Measurements from ENCODE around the gene NTM.

The NTM gene

DNA sequence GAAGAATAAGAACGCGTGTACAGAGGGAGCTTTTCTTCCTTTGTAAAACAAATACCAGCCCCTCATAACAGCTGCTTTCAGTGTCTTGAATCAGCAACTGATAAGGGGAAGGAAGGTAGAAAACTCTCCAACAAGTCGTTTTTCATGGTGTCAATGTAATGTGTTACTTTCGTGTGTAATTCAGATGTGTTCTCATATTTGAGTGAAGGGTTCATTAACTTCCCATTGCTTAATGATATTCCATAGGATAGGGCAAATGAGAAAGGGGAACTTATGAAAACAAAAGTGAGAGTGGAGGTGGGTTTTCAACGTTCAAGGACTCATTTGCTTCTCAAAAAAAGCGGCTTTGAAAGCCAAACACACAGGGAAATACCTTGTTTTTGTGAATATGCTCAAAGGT lies 452.1 kb downstream of the NTM start:
- TF ChIP-seq, protein P1, sequence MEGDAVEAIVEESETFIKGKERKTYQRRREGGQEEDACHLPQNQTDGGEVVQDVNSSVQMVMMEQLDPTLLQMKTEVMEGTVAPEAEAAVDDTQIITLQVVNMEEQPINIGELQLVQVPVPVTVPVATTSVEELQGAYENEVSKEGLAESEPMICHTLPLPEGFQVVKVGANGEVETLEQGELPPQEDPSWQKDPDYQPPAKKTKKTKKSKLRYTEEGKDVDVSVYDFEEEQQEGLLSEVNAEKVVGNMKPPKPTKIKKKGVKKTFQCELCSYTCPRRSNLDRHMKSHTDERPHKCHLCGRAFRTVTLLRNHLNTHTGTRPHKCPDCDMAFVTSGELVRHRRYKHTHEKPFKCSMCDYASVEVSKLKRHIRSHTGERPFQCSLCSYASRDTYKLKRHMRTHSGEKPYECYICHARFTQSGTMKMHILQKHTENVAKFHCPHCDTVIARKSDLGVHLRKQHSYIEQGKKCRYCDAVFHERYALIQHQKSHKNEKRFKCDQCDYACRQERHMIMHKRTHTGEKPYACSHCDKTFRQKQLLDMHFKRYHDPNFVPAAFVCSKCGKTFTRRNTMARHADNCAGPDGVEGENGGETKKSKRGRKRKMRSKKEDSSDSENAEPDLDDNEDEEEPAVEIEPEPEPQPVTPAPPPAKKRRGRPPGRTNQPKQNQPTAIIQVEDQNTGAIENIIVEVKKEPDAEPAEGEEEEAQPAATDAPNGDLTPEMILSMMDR (IDR thresholded peaks at IDR 0.05; ENCODE audit: low read depth, low read length), result no peak
- H3K4me3 ChIP-seq (ENCODE audit: low read depth, low read length), result no peak overlapping the region

- TF ChIP-seq, protein P1 (IDR thresholded peaks at IDR 0.05; ENCODE audit: low read depth, low read length), result no peak
- no peak overlapping the region for H3K4me3 ChIP-seq (ENCODE audit: low read depth, low read length)
Measured at GRCh38 chr11:131823772-131824171, 453.4 kb downstream of the NTM start.

DNA sequence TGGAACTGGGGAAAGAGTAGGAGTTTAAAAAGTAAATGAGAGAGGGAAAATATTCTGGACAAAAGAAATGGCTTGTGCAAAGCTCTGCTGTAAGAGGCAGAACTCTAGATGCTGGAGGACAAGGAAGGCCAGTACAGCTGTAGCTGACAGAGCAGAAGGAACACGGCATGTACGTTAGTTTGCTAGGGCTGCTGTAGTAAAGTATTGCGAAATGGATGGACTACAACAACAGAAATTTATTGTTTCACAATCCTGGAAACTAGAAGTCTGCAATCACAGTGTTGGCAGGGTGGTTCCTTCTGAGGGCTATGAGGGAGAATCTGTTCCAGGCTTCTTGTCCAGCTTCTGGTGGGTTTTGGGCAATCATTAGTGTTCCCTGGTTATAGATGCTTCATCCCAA lies 454.4 kb downstream of the NTM start:
- H3K4me3 ChIP-seq (ENCODE audit: low read depth, low read length), result no peak overlapping the region
- TF ChIP-seq, protein P1 (IDR thresholded peaks at IDR 0.05; ENCODE audit: low read depth, low read length), result no peak

DNA sequence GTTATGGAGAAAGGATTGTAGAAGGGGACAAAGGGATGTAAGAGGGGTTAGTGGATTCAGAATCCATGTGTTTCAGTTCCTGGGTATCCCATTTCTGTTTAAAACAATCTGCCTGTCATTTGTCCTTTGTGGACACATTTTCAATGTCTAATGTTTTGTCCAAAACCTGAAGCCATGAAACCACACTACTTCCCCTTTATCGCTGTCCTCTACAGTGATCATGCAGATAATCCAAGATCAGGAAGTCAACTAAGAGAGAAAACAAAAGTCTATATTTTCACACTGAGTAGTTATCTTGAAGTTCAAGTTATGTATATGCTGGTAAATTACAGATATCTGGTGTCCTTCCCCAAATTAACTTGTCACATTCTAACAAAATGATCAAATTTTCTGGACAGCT lies 457.0 kb downstream of the NTM start:
- TF ChIP-seq, protein P1 (IDR thresholded peaks at IDR 0.05; ENCODE audit: low read depth, low read length), result no peak
- no peak overlapping the region for H3K4me3 ChIP-seq (ENCODE audit: low read depth, low read length)

DNA sequence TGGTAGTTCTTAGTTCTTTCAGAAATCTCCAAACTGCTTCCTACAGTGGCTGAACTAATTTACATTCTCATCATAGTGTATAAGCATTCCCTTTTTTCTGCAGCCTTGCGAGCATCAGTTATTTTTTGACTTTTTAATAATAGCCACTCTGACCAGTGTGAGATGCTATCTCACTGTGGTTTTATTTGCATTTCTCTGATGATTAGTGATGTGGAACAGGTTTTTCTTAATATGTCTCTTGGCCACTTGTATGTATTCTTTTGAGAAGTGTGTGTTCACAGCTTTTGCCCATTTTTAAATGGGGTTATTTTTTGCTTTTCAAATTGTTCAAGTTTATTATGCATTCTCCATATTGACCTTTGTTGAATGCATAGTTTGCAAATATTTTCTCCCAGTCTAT lies 459.3 kb downstream of the NTM start:
- H3K4me3 ChIP-seq (ENCODE audit: low read depth, low read length), result no peak overlapping the region
- TF ChIP-seq, protein P1 (IDR thresholded peaks at IDR 0.05; ENCODE audit: low read depth, low read length), result no peak

GRCh38 chr11:131832079-131832478 lies 461.7 kb downstream of the NTM start:
- H3K4me3 ChIP-seq (ENCODE audit: low read depth, low read length), result no peak overlapping the region
- TF ChIP-seq, protein P1 (IDR thresholded peaks at IDR 0.05; ENCODE audit: low read depth, low read length), result no peak

- TF ChIP-seq, protein P1 (IDR thresholded peaks at IDR 0.05; ENCODE audit: low read depth, low read length), result no peak
- no peak overlapping the region for H3K4me3 ChIP-seq (ENCODE audit: low read depth, low read length)
Measured at GRCh38 chr11:131833366-131833765, 463.0 kb downstream of the NTM start.
